ENCODE measurements around the gene WLS.

Gene WLS

GRCh38 chr1:68188060-68188538, 44.2 kb downstream of the WLS start:
- Histone ChIP-seq H3K9me3 (ENCODE audit: low read depth, low read length) (peaks cover 5% of the 10 kb centered on the region; the same call in 1 of the 2 replicates), H3K36me3 (ENCODE audit: insufficient read depth, low read length) (peaks cover 75% of the 10 kb centered on the region), H3K27ac (no peak overlapping the region), H3K4me3 (no peak overlapping the region), H3K9ac (ENCODE audit: insufficient read length) (no peak overlapping the region)
- TF ChIP-seq FOXP2 (optimal IDR thresholded peaks at IDR 0.05; ENCODE audit: control extremely low read depth, extremely low read length, insufficient read depth), result no peak
- no peak for TF ChIP-seq POLR2AphosphoS5 (IDR thresholded peaks at IDR 0.05; ENCODE audit: borderline replicate concordance, low read depth, low read length)
- no peak for TF ChIP-seq EZH2 (IDR thresholded peaks at IDR 0.05)
- DNase-seq (ENCODE audit: low read depth, low spot score), result no peak

GRCh38 chr1:68185743-68186142, 46.6 kb downstream of the WLS start:
- no peaks in the 10 kb centered on the region for H3K9me3 ChIP-seq (ENCODE audit: low read depth, low read length)
- H3K27ac ChIP-seq, result no peak overlapping the region
- peaks cover 63% of the 10 kb centered on the region for H3K36me3 ChIP-seq (ENCODE audit: insufficient read depth, low read length)
- H3K9ac ChIP-seq (ENCODE audit: insufficient read length), result no peak overlapping the region
- TF ChIP-seq POLR2AphosphoS5 (IDR thresholded peaks at IDR 0.05; ENCODE audit: borderline replicate concordance, low read depth, low read length), result no peak
- TF ChIP-seq FOXP2 (optimal IDR thresholded peaks at IDR 0.05; ENCODE audit: control extremely low read depth, extremely low read length, insufficient read depth), result no peak
- TF ChIP-seq EZH2 (IDR thresholded peaks at IDR 0.05), result no peak
- DNase-seq (ENCODE audit: low read depth, low spot score), result no peak
- no peak overlapping the region for H3K4me3 ChIP-seq

- no peak for TF ChIP-seq POLR2AphosphoS5 (IDR thresholded peaks at IDR 0.05; ENCODE audit: borderline replicate concordance, low read depth, low read length)
- TF ChIP-seq FOXP2 (optimal IDR thresholded peaks at IDR 0.05; ENCODE audit: control extremely low read depth, extremely low read length, insufficient read depth), result no peak
- no peak for TF ChIP-seq EZH2 (IDR thresholded peaks at IDR 0.05)
- no peak overlapping the region for H3K4me3 ChIP-seq
- no peak overlapping the region for H3K27ac ChIP-seq
- no peak overlapping the region for H3K9ac ChIP-seq (ENCODE audit: insufficient read length)
- H3K9me3 ChIP-seq (ENCODE audit: low read depth, low read length), result no peaks in the 10 kb centered on the region
- peaks cover 47% of the 10 kb centered on the region for H3K36me3 ChIP-seq (ENCODE audit: insufficient read depth, low read length)
- no peak for DNase-seq (ENCODE audit: low read depth, low spot score)
Observed at GRCh38 chr1:68183895-68184294, 48.4 kb downstream of the WLS start.

- Histone ChIP-seq H3K36me3 (ENCODE audit: insufficient read depth, low read length) (peaks cover 29% of the 10 kb centered on the region), H3K9ac (ENCODE audit: insufficient read length) (no peak overlapping the region), H3K4me3 (no peak overlapping the region), H3K9me3 (ENCODE audit: low read depth, low read length) (no peaks in the 10 kb centered on the region), H3K27ac (no peak overlapping the region)
- DNase-seq (ENCODE audit: low read depth, low spot score), result no peak
- no peak for TF ChIP-seq POLR2AphosphoS5 (IDR thresholded peaks at IDR 0.05; ENCODE audit: borderline replicate concordance, low read depth, low read length)
- TF ChIP-seq EZH2 (IDR thresholded peaks at IDR 0.05), result no peak
Observed at GRCh38 chr1:68181165-68181556, 51.2 kb downstream of the WLS start.

- Histone ChIP-seq H3K9me3 (ENCODE audit: low read depth, low read length) (no peaks in the 10 kb centered on the region), H3K4me3 (no peak overlapping the region), H3K36me3 (ENCODE audit: insufficient read depth, low read length) (peaks cover 23% of the 10 kb centered on the region), H3K9ac (ENCODE audit: insufficient read length) (no peak overlapping the region), H3K27ac (no peak overlapping the region)
- no peak for DNase-seq (ENCODE audit: low read depth, low spot score)
- TF ChIP-seq EZH2 (IDR thresholded peaks at IDR 0.05), result no peak
- TF ChIP-seq POLR2AphosphoS5 (IDR thresholded peaks at IDR 0.05; ENCODE audit: borderline replicate concordance, low read depth, low read length), result no peak
- no peak for TF ChIP-seq FOXP2 (optimal IDR thresholded peaks at IDR 0.05; ENCODE audit: control extremely low read depth, extremely low read length, insufficient read depth)
Observed at GRCh38 chr1:68180441-68181164, 51.7 kb downstream of the WLS start.

- no peaks in the 10 kb centered on the region for H3K9me3 ChIP-seq (ENCODE audit: low read depth, low read length)
- H3K9ac ChIP-seq (ENCODE audit: insufficient read length), result no peak overlapping the region
- peaks cover 11% of the 10 kb centered on the region for H3K36me3 ChIP-seq (ENCODE audit: insufficient read depth, low read length)
- no peak overlapping the region for H3K4me3 ChIP-seq
- no peak overlapping the region for H3K27ac ChIP-seq
- TF ChIP-seq FOXP2 (optimal IDR thresholded peaks at IDR 0.05; ENCODE audit: control extremely low read depth, extremely low read length, insufficient read depth), result no peak
- no peak for TF ChIP-seq POLR2AphosphoS5 (IDR thresholded peaks at IDR 0.05; ENCODE audit: borderline replicate concordance, low read depth, low read length)
- no peak for TF ChIP-seq EZH2 (IDR thresholded peaks at IDR 0.05)
- no peak for DNase-seq (ENCODE audit: low read depth, low spot score)
Observed at GRCh38 chr1:68178821-68179490, 53.4 kb downstream of the WLS start.

- Histone ChIP-seq H3K27ac (no peak overlapping the region), H3K9ac (ENCODE audit: insufficient read length) (no peak overlapping the region), H3K36me3 (ENCODE audit: insufficient read depth, low read length) (peaks cover 6% of the 10 kb centered on the region; the same call in 1 of the 2 replicates), H3K9me3 (ENCODE audit: low read depth, low read length) (no peaks in the 10 kb centered on the region), H3K4me3 (no peak overlapping the region)
- no peak for DNase-seq (ENCODE audit: low read depth, low spot score)
- no peak for TF ChIP-seq EZH2 (IDR thresholded peaks at IDR 0.05)
- TF ChIP-seq FOXP2 (optimal IDR thresholded peaks at IDR 0.05; ENCODE audit: control extremely low read depth, extremely low read length, insufficient read depth), result no peak
- no peak for TF ChIP-seq POLR2AphosphoS5 (IDR thresholded peaks at IDR 0.05; ENCODE audit: borderline replicate concordance, low read depth, low read length)
Observed at GRCh38 chr1:68175621-68176398, 56.5 kb downstream of the WLS start.

- no peak overlapping the region for H3K27ac ChIP-seq
Observed at GRCh38 chr1:68174738-68175113, 57.6 kb downstream of the WLS start.

More at GRCh38 chr1:68174738-68175113, 57.6 kb downstream of the WLS start:
- Histone ChIP-seq H3K9ac (ENCODE audit: insufficient read length) (no peak overlapping the region), H3K9me3 (ENCODE audit: low read depth, low read length) (no peaks in the 10 kb centered on the region), H3K36me3 (ENCODE audit: insufficient read depth, low read length) (peaks cover 6% of the 10 kb centered on the region; the same call in 1 of the 2 replicates), H3K4me3 (no peak overlapping the region)
- no peak for DNase-seq (ENCODE audit: low read depth, low spot score)
- TF ChIP-seq EZH2 (IDR thresholded peaks at IDR 0.05) (no peak), FOXP2 (optimal IDR thresholded peaks at IDR 0.05; ENCODE audit: control extremely low read depth, extremely low read length, insufficient read depth) (no peak), POLR2AphosphoS5 (IDR thresholded peaks at IDR 0.05; ENCODE audit: borderline replicate concordance, low read depth, low read length) (no peak)
